Mucosa of descending colon (tissue), 3 donors: Measurements from ENCODE around the gene MYOCD. TPM values are rescaled to one million over a fixed set of nuclear protein-coding genes. Genes with fewer than 3 reads are reported as not detected.
A peak's percentile ranks its signal among the peaks of the same experiment; 100 is the strongest.

Source experiments
- ATAC-seq: fragments of 200-7000 bp; cut with Tn5 transposase; one replicate; pipeline ENCODE4 v1.9.1; 2020; ENCODE audit warnings: mild to moderate bottlenecking, moderate library complexity
- DNase-seq, 3 donors: peaks; one replicate each; pipeline ENCODE4 v3.0.0-alpha.2; 2020
- H3K36me3 ChIP-seq: fragments of 200-600 bp; one replicate; pipeline ENCODE4 v1.8.0; 2021; ENCODE audit warnings: low read depth, mild to moderate bottlenecking
- H3K4me1 ChIP-seq: fragments of 200-600 bp; one replicate; pipeline ENCODE4 v1.8.0; 2021; ENCODE audit warnings: low read depth, mild to moderate bottlenecking
- H3K4me3 ChIP-seq: fragments of 200-600 bp; one replicate; pipeline ENCODE4 v1.8.0; 2021; ENCODE audit warnings: mild to moderate bottlenecking
- H3K9me3 ChIP-seq: fragments of 200-600 bp; one replicate; pipeline ENCODE4 v1.8.0; 2021; ENCODE audit warnings: mild to moderate bottlenecking
- intact Hi-C, 2 donors: fragments of 100-400 bp; cut with DNase I in 1 of 2; cut with micrococcal nuclease in 1 of 2; formaldehyde crosslinking; loops; one replicate each; pipeline versions ENCODE4 v1.11.0 to v1.11.1; 2022; cut with DNase I, micrococcal nuclease
- total RNA-seq, 3 donors: library from RNA; stranded (reverse); fragmentation: NEBNext Ultra II Directional in 2 of 3; extraction: Animal tissue kit (Norgen Biotek cat#: 25700) in 2 of 3; gene quantifications; one replicate each; pipeline versions ENCODE4 v1.2.1 to v1.2.4, GENCODE V29; 2021 to 2023
- TF ChIP-seq, protein P1 (sequence below): fragments of 200-600 bp; IDR thresholded peaks from one replicate; pipeline ENCODE4 v1.8.0; 2022; ENCODE audit warnings: antibody characterized with exemption, mild to moderate bottlenecking
- donor health status: DM: no; HTN: no; CAD: no; lungs with moderate emphysema.
- donor health status: DM: no; HTN: no; CAD: no.
- donor health status: DM: no; HTN: yes; CAD: no.

The MYOCD gene
- total RNA-seq, 3 donors from 2014 or later, result 2.8 to 136 (median 9.4) TPM

GRCh38 chr17:12672947-12673346 lies 7.3 kb downstream of the MYOCD start:
- TF ChIP-seq, protein P1, sequence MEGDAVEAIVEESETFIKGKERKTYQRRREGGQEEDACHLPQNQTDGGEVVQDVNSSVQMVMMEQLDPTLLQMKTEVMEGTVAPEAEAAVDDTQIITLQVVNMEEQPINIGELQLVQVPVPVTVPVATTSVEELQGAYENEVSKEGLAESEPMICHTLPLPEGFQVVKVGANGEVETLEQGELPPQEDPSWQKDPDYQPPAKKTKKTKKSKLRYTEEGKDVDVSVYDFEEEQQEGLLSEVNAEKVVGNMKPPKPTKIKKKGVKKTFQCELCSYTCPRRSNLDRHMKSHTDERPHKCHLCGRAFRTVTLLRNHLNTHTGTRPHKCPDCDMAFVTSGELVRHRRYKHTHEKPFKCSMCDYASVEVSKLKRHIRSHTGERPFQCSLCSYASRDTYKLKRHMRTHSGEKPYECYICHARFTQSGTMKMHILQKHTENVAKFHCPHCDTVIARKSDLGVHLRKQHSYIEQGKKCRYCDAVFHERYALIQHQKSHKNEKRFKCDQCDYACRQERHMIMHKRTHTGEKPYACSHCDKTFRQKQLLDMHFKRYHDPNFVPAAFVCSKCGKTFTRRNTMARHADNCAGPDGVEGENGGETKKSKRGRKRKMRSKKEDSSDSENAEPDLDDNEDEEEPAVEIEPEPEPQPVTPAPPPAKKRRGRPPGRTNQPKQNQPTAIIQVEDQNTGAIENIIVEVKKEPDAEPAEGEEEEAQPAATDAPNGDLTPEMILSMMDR, result no peak
- DNase-seq, result peak in 1 of 3 donors; percentile 42
- intact Hi-C loops, result no loop called here
- H3K36me3 ChIP-seq, result no peaks in the 10 kb centered on the region
- no peak overlapping the region for H3K4me3 ChIP-seq
- peak; percentile 56 for ATAC-seq
- H3K4me1 ChIP-seq, result no peaks in the 10 kb centered on the region
- no peaks in the 10 kb centered on the region for H3K9me3 ChIP-seq

- Histone ChIP-seq H3K4me3 (no peak overlapping the region), H3K4me1 (no peaks in the 10 kb centered on the region), H3K36me3 (no peaks in the 10 kb centered on the region), H3K9me3 (no peaks in the 10 kb centered on the region)
- TF ChIP-seq, protein P1, result no peak
- DNase-seq, result no peak
- no peak for ATAC-seq
- intact Hi-C loops, result no loop called here
Observed at GRCh38 chr17:12673788-12674187, 8.1 kb downstream of the MYOCD start.

DNA sequence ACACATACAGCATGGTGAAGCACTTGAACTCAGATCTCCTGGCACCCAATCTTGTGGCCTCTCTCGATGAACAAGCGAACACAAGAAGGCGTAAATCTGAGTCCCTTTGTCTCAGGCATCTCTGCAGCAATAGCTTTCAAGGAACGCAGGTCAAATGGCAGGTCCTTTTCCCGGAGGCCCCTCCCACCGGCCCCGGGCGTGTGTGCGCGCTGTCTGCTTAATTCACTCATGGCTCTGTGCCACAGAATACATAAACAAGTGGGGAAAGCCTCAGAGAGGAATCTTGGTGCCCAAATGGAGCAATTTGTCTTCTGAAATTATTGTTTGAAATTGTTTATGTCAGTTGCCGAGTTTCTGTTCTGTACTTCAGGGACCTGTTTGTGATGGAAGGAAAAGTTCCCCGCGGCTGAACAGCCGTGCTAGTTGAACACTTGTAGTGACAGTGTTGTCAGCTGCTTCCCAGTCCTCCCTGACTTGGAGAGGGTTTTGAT lies 14.8 kb downstream of the MYOCD start:
- no peaks in the 10 kb centered on the region for H3K36me3 ChIP-seq
- peak; percentile 40 for ATAC-seq
- no peaks in the 10 kb centered on the region for H3K9me3 ChIP-seq
- H3K4me1 ChIP-seq, result no peaks in the 10 kb centered on the region
- H3K4me3 ChIP-seq, result no peak overlapping the region
- intact Hi-C loops, result no loop called here
- TF ChIP-seq, protein P1, result no peak
- peak in 2 of 3 donors; percentile 27 to 46 for DNase-seq

DNA sequence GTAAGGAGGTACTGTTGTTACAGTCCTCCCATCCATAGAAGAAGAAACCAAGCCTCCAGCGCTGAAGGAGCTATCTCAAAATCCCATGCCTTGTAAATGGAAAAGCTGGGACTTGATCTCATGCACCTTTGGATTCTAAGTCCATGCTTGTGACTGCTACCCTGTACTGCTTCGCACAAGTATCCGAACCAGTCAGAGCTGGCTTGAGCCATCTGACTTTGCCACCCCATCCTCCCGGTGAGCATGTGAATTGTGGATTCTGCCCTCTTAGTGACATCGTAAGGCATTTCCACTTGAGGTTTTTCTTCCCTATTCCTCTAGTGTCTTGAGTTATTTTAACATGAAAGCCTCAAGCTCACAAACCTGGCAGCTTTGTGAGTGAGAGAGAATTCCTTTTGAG lies 15.3 kb downstream of the MYOCD start:
- Histone ChIP-seq H3K4me1 (no peaks in the 10 kb centered on the region), H3K9me3 (no peaks in the 10 kb centered on the region), H3K36me3 (no peaks in the 10 kb centered on the region), H3K4me3 (no peak overlapping the region)
- TF ChIP-seq, protein P1, result no peak
- intact Hi-C loops, result no loop called here
- DNase-seq (no peak), ATAC-seq (no peak)

DNA sequence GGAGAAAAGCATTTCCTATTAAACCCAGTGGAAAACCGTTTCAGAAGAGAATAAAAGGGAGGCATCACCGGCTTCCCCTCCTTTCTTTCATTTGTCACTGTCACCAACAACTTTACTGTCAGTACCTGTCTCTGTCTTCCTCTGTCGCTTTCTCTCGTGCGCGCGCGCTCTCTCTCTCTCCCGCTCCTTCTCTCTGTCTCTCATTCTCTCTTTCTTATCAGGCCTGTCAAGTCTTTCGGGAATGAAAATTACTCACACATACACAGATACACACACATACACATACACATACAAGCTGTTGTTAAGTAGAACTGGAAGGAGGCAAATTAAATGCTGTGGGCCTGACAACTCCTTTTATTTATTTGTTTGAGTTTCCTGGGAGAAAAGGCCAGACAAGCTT lies 17.6 kb downstream of the MYOCD start:
- Histone ChIP-seq H3K4me3 (no peak overlapping the region), H3K9me3 (no peaks in the 10 kb centered on the region), H3K36me3 (no peaks in the 10 kb centered on the region), H3K4me1 (no peaks in the 10 kb centered on the region)
- intact Hi-C loops, result no loop called here
- TF ChIP-seq, protein P1, result no peak
- no peak for ATAC-seq
- no peak for DNase-seq

GRCh38 chr17:12686486-12686885 lies 20.8 kb downstream of the MYOCD start:
- Histone ChIP-seq H3K9me3 (no peaks in the 10 kb centered on the region), H3K4me1 (no peaks in the 10 kb centered on the region)
- intact Hi-C loops, result no loop called here

More at GRCh38 chr17:12686486-12686885, 20.8 kb downstream of the MYOCD start:
- TF ChIP-seq, protein P1, result no peak
- H3K36me3 ChIP-seq, result no peaks in the 10 kb centered on the region
- DNase-seq (no peak), ATAC-seq (no peak)
- H3K4me3 ChIP-seq, result no peak overlapping the region
